IPS-18c (cell line): ENCODE results near the gene KLHL35.

Experiments used
- H3K4me3 ChIP-seq: 2 replicates; pipeline ENCODE4 v1.7.0; 2013; ENCODE audit warnings: low read depth, mild to moderate bottlenecking, low read length, moderate library complexity; ENCODE audit not compliant: insufficient read depth
- H3K9me3 ChIP-seq: one replicate; pipeline ENCODE4 v1.6.1; 2013; ENCODE audit warnings: mild to moderate bottlenecking, low read length, moderate library complexity; ENCODE audit not compliant: control insufficient read depth, insufficient read depth

KLHL35 gene

DNA sequence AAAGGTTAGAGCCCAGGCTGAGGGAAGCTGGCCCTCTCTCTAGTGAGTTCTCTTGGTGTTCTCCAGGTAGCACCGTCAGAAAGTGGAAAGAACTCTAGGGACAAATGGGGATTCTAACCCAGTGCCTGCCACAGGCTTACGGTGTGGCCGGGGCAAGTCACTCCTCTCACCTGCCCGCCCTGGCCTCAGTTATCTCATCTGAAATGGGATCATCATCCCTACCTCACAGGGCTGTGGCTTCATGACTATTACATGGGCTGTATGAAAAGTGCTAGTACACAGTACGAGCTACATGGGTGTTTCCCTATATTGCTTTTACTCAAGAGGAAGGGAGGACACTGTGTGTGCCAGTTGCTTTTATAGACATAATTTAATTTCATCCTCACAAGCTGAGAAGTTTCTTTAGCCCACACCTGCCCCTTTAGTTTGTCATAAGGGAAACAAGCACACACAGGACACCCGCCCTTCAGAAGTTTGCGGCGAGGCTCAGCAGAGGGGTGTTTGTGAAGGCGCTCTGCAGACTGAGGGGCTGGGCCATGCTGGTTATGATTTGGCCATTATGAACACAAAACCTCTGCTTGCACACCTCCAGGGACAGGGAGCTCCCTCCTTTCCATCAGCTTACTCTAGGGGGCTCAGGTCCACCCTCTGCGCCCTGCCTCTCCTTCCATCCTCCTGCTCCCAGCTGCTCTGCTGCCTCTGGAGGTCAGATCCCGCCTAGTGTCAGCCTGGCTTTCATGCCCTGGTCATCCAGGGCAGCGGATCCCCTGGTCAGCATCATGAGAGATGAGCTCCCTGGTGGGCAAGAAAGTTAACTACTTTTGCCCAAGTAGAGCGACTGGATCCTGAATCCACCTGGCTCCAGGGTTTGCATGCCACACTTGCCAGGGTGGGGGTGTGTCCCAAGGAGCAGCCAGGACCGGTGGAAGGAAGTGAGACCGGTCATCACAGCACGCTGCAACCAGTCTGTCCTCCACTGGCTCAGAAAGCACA, 1.2 kb downstream of the KLHL35 start:
- H3K9me3 ChIP-seq: peaks cover 14% of the 10 kb centered on the region
- H3K4me3 ChIP-seq: no peak overlapping the region

DNA sequence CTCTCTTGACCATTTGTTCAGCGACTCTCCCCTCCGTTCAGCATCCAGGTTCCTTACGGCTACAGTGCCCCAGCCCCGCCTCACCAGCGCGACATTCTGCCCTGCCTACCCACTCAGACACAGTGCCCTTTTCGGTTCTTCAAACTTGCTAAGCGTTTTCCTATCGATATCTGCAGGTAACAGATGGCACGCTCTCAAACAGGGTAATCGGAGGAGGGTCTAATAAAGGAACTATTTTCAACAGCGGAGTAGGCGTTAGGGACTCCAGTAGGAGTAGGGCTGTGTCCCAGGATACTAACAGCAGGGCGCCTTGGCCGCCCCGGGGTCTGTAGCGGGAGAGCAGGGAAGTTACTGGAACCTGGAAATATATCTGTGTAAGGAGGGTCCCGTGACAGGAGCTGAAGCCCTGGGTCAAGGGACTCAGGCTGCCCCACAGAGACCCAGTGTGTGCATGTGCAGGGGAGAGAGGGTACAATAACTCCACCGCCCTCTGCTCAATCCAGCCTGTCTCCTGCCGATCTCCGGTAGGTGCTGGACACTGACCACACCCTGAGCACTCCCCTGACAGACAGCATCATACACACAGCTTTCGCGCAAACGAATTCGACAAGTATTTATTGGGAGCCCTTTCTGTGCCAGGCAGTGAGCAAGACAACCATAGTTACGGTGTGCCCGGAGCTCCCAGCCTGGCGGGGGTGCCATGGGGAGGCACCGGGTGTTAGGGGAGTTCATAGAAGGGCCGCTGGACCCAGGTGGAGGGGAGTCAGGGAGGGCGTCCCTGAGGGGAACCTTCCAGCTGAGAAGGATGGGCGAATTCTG, 2.1 kb downstream of the KLHL35 start:
- Histone ChIP-seq H3K9me3 (peaks cover 14% of the 10 kb centered on the region), H3K4me3 (peak overlapping the region; percentile 45; the same call in 1 of the 2 replicates)

DNA sequence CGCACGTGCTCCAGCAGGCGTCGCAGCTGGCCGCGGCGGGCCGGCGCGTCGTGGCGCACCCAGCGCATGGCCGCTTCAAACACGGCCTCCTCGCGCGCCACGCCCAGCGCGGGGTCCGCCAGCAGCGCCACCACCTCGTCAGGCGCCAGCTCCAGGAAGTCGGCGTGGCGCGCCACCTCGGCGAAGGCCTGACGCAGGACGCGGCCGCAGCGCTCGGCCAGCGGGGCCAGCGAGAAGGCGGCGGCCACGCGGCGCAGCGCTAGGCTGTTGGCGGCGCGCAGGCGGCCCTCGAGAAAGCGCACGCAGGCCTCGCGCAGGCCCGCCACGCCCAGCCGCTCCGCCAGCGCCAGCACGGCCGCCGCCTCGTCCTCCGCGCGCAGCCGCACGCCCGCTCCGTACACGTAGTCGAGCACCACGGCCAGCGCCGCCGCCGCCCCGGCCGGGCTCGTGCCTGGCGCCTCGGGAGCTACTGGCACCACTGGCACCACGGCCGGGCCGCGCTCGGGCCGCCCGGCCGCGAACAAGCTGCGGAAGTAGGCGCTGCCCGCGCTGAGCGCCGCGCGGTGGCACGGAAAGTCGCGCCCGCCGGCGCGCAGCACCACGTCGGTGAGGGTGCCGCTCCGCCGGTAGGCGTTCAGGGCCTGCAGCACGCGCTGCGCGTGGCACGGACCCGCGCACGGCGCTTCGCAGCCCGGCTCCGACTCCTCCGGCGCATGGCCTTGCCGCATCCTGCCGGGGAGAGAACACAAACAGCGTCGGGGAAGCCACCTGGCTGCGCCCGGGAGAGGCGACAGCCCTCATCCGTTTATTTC, 2.9 kb downstream of the KLHL35 start:
- Histone ChIP-seq H3K9me3 (peaks cover 14% of the 10 kb centered on the region), H3K4me3 (peak overlapping the region; percentile 45)

DNA sequence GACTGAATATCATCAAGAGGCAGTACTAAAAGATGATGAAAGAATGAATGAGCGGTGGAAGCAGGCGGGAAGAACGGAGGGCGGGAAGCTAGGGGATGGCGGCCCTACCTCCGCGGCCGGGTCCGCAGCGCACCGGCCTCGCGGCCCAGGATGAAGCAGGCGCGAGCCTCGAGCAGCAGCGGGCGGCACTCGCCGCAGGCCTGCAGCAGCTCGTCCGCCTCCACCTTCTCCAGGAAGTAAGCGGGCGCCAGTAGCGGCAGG, 3.4 kb downstream of the KLHL35 start:
- H3K4me3 ChIP-seq: no peak overlapping the region
- peaks cover 14% of the 10 kb centered on the region for H3K9me3 ChIP-seq

DNA sequence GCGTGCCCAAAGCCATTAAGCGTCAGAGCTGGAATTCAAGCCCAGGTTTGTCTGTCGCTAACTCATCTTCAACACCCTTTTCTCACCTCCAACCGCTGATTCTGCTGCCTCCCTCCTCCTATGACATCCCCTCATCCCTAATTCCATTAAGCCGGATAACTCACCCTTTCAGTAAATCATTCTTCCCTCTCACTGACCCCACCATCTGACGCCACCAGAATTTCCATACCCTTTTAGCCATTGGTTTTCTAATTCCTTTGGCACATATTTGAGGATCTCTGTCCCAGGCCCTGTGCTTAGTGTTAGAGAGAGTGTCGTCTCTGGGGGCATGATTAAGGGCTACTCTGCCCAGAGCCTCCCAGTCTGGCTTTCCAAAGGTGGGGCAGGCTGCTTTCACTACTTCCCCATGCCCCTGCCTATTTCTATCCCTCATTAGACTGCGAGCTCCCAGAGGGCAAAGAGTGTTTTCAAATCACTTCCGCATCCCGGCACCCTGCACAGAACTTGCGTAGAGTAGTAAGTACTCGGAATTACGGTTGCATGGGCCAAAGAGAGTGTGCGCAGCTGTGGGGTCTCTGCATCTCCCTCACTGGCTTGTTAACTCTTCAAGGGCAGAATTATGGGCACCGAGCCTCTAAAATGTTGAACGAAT, 3.9 kb downstream of the KLHL35 start:
- Histone ChIP-seq H3K9me3 (peaks cover 14% of the 10 kb centered on the region), H3K4me3 (no peak overlapping the region; the same call in 1 of the 2 replicates)

DNA sequence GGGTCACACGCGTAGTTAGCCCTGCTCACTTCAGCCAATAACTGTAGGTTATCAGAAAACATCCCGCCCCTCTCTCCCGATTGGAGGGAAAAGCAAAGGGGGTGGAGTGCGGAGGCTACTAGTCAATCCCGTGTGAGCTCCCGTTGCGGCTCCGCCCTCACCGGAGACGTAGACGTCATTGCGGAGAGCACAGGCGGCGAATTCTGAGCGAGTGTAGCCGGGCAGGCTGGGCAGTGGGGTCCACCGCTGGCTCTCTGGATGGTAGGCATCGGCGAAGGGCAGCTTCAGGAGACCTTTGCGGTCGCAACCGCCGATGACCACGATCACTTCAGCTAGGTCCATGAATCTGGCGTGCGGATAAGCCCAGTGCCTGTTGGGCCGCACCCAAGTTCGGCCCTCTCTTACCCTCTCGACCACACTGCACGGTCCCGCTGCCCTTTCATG, 4.7 kb downstream of the KLHL35 start:
- H3K4me3 ChIP-seq: no peak overlapping the region

DNA sequence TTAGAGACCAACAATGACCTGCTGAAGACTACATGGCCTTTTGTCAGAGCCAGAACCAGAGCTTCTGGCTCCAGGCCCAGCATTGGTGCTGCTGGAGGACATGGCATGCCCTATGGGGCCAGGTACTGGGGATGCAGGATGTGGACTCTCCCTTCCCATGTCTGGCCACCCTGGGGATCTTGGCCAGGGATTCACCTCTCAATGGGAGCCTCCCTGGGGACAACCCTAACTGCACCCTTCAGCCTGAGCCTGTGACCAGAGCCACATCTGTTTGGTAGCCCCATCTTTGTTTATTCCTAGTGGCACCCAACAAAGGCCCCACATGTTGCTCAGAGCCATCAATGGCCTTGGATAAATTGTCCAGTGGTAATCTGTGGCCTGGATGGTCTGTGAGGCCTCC, 5.8 kb downstream of the KLHL35 start:
- H3K9me3 ChIP-seq: peaks cover 14% of the 10 kb centered on the region
- no peak overlapping the region for H3K4me3 ChIP-seq

More for the DNA sequence above, 4.7 kb downstream of the KLHL35 start:
- peaks cover 14% of the 10 kb centered on the region for H3K9me3 ChIP-seq

DNA sequence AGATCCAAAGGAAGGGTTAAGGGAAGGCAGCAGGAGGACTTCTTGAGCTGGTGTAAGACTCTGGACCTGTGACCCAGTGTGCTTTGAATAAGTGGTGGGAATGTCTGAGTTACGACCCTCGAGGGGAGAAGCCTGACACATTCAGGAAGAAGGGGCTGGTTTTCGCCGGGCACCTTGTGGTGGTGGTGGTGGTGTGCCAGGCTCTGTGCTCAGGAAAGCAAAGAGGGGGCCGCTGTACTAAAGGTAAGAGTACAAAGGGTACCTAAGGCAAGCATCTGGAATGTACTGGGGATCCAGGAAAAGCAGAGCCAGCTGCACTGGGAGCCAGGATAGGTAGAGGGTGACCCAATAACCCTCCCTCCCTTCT, 6.3 kb downstream of the KLHL35 start:
- peaks cover 14% of the 10 kb centered on the region for H3K9me3 ChIP-seq
- no peak overlapping the region for H3K4me3 ChIP-seq

DNA sequence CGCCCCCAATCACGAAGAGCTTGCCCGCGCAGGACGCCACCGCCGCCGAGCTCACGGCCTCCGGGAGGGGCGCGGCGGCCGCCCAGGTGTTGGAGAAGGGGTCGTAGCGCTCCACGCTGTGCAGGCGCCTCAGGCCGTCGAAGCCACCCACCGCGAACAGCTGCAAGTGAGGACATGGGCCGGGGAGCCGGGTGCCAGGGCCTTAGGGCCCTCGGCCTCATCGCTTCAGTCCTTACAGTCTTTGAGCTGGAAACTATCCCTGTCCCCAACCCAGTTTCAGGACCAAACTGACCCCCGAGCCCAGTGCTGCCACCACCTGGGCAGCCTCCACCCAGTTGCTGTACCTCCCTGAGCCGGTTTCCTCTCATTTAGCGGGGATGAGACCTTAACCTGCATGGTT, 7.6 kb downstream of the KLHL35 start:
- Histone ChIP-seq H3K4me3 (no peak overlapping the region), H3K9me3 (peaks cover 12% of the 10 kb centered on the region)

DNA sequence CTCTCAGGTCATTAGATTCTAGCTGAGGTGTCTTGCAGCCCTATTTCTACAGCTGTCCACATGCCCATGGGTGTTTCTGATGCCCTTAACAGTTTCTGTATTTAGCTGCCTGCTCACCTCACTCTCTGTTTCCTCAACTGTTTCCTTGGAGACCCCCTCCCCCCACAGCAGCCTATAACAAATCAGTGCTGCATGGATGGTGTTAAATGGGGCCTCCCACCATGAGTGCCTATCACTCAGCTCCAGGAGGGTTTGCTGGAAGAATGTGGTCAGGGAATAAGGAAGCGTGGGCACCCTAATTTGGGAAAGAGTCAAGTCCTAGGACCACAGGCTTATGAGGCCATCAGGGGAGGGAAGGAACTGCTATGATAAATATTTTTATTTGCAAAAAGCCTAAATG, 8.6 kb downstream of the KLHL35 start:
- no peak overlapping the region for H3K4me3 ChIP-seq
- H3K9me3 ChIP-seq: peaks cover 6% of the 10 kb centered on the region

DNA sequence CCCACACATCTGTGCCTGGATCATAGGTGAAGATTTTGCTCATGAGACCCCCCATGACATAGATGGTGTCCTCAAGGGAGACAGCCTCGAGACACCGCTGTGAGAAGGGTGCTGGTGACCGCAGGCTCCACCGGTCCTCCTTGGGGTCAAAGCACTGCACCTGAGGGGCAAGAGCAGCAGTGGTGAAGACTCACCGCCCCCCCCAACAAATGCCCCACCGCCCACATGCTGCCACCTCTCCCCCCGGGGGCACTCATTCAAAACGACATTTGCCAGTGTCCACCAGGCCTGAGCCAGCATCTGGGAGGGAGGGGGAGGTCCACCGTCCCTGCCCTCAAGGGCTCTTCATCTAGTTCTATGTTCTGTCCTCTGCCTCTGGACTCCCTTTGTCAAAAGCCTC, 9.3 kb downstream of the KLHL35 start:
- no peaks in the 10 kb centered on the region for H3K9me3 ChIP-seq
- H3K4me3 ChIP-seq: no peak overlapping the region

DNA sequence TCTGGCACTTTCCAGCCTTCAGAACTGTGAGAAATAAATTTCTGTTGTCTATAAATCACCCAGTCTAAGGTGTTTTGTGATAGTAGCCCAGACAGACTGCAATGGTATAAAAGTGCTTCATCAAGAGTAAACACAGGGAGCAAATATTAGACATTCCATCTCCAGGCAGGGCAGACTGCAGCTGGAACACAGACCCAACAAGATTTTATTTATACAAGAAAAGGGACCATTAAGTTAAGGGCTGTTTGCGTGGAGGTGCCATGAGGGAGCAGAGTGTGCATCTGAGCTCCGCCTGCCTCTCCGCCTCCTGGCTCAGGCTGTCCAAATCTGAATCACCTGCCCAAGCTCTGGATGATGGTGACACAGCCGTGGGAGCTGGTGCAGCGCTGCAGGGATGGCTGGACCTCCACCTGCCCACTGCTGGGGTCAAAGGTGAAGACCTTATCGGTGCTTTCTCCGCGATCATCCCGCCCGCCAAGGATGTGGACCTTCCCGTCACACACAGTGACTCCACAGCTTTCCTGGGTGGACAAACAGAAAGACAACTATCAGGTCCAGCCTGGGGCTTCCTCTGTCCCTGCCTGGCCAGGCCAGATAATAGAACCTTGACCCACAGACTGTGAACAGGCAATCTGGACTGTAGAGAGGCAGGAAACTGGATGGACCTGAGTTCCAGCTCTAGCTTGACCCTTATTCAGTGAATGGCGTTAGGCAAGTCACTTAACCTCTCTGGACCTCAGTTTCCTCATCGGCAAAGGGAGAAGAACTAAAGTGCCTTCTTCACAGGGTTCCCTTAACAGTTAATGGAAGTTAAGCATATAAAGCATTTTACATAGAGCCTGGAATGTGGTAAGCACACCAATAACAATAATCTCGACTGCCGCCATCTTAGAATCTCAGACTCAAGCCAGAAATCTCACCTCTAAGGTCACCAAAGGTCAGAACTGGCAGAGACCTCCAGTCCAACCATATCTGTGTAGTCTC, 10.5 kb downstream of the KLHL35 start:
- no peak overlapping the region for H3K4me3 ChIP-seq
- H3K9me3 ChIP-seq: no peaks in the 10 kb centered on the region

DNA sequence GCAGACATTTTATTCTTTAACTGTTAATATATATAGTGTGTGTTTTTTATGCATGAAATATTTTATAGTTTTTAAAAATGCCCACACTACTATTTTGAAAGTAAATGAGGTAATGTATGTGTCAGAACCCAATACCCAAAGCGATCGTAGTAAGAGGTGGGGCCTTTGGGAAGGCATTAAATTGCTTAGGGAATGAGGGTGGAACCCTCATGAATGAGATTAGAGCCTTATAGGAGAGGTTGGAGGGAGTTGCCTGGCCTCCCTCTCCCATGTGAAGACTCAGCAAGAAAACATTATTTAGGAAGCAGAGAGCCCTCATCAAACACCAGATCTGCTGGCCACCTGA, 11.1 kb downstream of the KLHL35 start:
- Histone ChIP-seq H3K4me3 (no peak overlapping the region), H3K9me3 (no peaks in the 10 kb centered on the region)

DNA sequence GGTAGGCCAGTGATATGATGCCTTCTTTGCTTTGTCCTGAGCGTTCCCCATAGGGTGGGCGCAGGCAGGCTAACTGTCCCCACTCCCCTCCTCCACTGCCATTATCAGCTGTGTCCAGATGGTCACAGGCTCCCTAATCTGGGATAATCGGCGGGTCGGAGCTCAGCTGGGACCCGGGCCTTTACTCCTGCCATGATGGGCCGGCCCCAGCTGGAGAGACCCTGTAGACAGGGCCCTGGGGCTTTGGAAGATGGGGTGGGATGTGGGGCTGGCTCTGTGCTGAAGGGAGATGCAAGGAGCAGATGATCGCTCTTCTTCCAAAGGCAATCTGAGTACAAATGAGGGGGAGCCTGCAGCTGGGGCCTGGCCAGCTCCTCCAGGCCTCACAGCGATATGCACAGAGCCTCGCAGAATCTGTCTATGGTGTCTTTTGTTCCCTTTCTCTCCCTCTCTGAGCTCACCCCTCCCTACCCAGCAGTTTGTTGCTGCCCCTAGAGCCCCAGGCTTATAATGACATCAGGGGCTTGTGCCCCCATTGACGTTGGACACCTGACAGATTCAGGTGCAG, 11.9 kb downstream of the KLHL35 start:
- no peaks in the 10 kb centered on the region for H3K9me3 ChIP-seq
- no peak overlapping the region for H3K4me3 ChIP-seq

DNA sequence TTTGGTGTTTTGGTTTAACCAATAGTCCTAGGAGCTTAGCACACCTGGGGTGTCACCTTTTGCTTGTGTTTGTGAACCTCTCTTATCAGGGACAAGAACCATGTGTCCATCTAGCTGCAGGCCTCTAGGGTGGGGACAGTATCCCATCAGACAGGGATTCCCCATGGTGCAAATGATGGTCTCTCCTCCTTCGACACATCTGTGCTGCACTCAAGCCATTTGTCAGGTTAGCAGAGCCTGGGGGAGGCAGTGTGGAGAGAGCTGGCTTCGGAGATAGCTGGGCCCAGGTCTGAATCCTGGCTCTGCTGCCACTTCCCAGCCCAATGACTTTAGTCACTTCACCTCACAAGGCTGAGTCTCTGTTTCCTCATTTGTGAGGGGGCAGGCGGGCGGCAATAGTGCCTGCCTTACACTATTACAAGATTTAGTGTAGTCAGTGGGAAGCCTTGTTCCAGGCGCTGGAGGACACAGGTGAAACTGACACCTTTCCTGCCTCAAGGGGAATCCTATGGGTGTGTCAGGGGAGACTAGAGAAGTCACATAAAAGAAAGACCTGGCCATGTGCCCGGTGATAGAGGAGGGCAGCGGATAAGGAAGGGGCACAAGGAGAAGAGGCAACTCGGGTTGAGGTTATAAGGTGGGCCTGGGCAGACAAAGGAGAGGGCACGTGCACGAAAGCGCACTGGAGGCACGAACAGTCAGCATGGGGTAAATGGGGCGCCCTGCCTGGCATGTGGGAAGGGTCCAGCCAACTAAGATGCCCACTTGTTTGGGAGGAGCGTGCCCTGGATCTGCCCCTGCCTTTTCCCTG, 12.6 kb downstream of the KLHL35 start:
- no peak overlapping the region for H3K4me3 ChIP-seq
- no peaks in the 10 kb centered on the region for H3K9me3 ChIP-seq
